CD14-positive monocyte (primary cell): Measurements from ENCODE around the gene ARMC9. TPM values are rescaled to one million over a fixed set of nuclear protein-coding genes. Genes with fewer than 3 reads are reported as not detected.

Experiments used
- DNase-seq, 3 donors: peaks; one replicate each; pipeline ENCODE4 v3.0.0-alpha.2; 2011 to 2022
- H2AFZ ChIP-seq: 2 replicates; pipeline ENCODE4 v1.6.0; 2012; ENCODE audit warnings: mild to moderate bottlenecking, low read depth, low read length, inconsistent platforms; ENCODE audit not compliant: insufficient read depth, poor library complexity, severe bottlenecking
- H3K27ac ChIP-seq, 2 donors: 1 replicate in 1 of 2; 2 replicates in 1 of 2; pipeline ENCODE4 v1.5.1; 2012 to 2013; ENCODE audit warnings: low read length in 2 of 2, control low read depth in 1 of 2, inconsistent platforms in 1 of 2, low read depth in 1 of 2, mild to moderate bottlenecking in 1 of 2
- H3K27me3 ChIP-seq, 2 donors: one replicate each; pipeline versions ENCODE4 v1.6.0 to v1.6.1; 2011 to 2013; ENCODE audit warnings: low read length in 2 of 2; ENCODE audit not compliant: control insufficient read depth in 2 of 2, insufficient read depth in 2 of 2
- H3K36me3 ChIP-seq, 2 donors: replicated peaks in 1 of 2; 1 replicate in 1 of 2; 2 replicates in 1 of 2; pipeline versions ENCODE4 v1.5.1 to v1.6.1; 2012 to 2013; ENCODE audit warnings: low read length in 2 of 2, control low read depth in 1 of 2, inconsistent platforms in 1 of 2, mild to moderate bottlenecking in 1 of 2; ENCODE audit not compliant: insufficient read depth in 2 of 2, control insufficient read depth in 1 of 2
- H3K4me1 ChIP-seq, 2 donors: 1 replicate in 1 of 2; 2 replicates in 1 of 2; pipeline versions ENCODE4 v1.5.1 to v1.6.1; 2012 to 2013; ENCODE audit warnings: low read length in 2 of 2, control low read depth in 1 of 2, inconsistent platforms in 1 of 2, mild to moderate bottlenecking in 1 of 2, moderate library complexity in 1 of 2; ENCODE audit not compliant: insufficient read depth in 2 of 2, control insufficient read depth in 1 of 2
- H3K4me2 ChIP-seq: replicated peaks from 2 replicates; pipeline ENCODE3; 2012; ENCODE audit warnings: low read length, moderate library complexity, mild to moderate bottlenecking; ENCODE audit not compliant: poor library complexity, severe bottlenecking; ENCODE audit errors: extremely low read depth
- H3K4me3 ChIP-seq, 3 experiments: fragments of 200-600 bp in 1 of 3; sonication (generic) in 1 of 3; replicated peaks in 1 of 3; 1 replicate in 2 of 3; 2 replicates in 1 of 3; pipeline ENCODE4 v1.5.1; 2011 to 2013; ENCODE audit warnings: low read length in 3 of 3, mild to moderate bottlenecking in 3 of 3, control low read depth in 2 of 3, low read depth in 2 of 3, inconsistent platforms in 1 of 3, moderate library complexity in 1 of 3
- H3K79me2 ChIP-seq: 2 replicates; pipeline ENCODE4 v1.6.0; 2012; ENCODE audit warnings: mild to moderate bottlenecking, control low read depth, inconsistent platforms, low read length, moderate library complexity; ENCODE audit not compliant: insufficient read depth
- H3K9ac ChIP-seq: 2 replicates; pipeline ENCODE4 v1.6.0; 2017; ENCODE audit warnings: low read length, mild to moderate bottlenecking; ENCODE audit not compliant: insufficient read depth, poor library complexity, severe bottlenecking
- H3K9me3 ChIP-seq, 2 donors: replicated peaks in 1 of 2; 1 replicate in 1 of 2; 2 replicates in 1 of 2; pipeline versions ENCODE4 v1.5.1 to v1.6.1; 2012 to 2013; ENCODE audit warnings: low read length in 2 of 2, control low read depth in 1 of 2; ENCODE audit not compliant: control insufficient read depth in 1 of 2, insufficient read depth in 1 of 2
- H4K20me1 ChIP-seq: 2 replicates; pipeline ENCODE4 v1.6.0; 2012; ENCODE audit warnings: mild to moderate bottlenecking, low read length, control low read depth, moderate library complexity; ENCODE audit not compliant: insufficient read depth
- H3K27ac Mint-ChIP-seq, 7 donors: one replicate each; pipeline ENCODE4 v1.8.0; 2020; ENCODE audit warnings: mild to moderate bottlenecking in 7 of 7, mixed read lengths in 7 of 7, moderate library complexity in 6 of 7, inconsistent platforms in 2 of 7
- H3K27me3 Mint-ChIP-seq, 3 donors: one replicate each; pipeline ENCODE4 v1.8.0; 2021 to 2022; ENCODE audit warnings: low read depth in 3 of 3, mild to moderate bottlenecking in 3 of 3, mixed read lengths in 3 of 3, moderate library complexity in 3 of 3, inconsistent platforms in 1 of 3
- H3K36me3 Mint-ChIP-seq, 2 donors: one replicate each; pipeline ENCODE4 v1.8.0; 2020; ENCODE audit warnings: mixed read lengths in 2 of 2, inconsistent platforms in 1 of 2, mild to moderate bottlenecking in 1 of 2
- H3K4me1 Mint-ChIP-seq: one replicate; pipeline ENCODE4 v1.8.0; 2020; ENCODE audit warnings: mild to moderate bottlenecking, mixed read lengths
- H3K4me3 Mint-ChIP-seq, 2 donors: one replicate each; pipeline ENCODE4 v1.8.0; 2020; ENCODE audit warnings: mild to moderate bottlenecking in 2 of 2, mixed read lengths in 2 of 2, moderate library complexity in 1 of 2
- H3K9me3 Mint-ChIP-seq, 7 donors: one replicate each; pipeline ENCODE4 v1.8.0; 2020 to 2022; ENCODE audit warnings: mixed read lengths in 7 of 7, mild to moderate bottlenecking in 6 of 7, moderate library complexity in 6 of 7, inconsistent platforms in 2 of 7
- CTCF ChIP-seq: fragments of 200-600 bp; IDR thresholded peaks from one replicate; pipeline ENCODE4 v1.8.0; 2022; ENCODE audit warnings: antibody characterized with exemption, mild to moderate bottlenecking
- WGBS: methylation state at CpG from one replicate; pipeline ENCODE4 v1.1.5; 2013; ENCODE audit warnings: missing lambda C conversion rate; ENCODE audit not compliant: insufficient coverage; 5-methylcytosine and 5-hydroxymethylcytosine counted together
- intact Hi-C, 2 donors: fragments of 100-400 bp; cut with micrococcal nuclease; formaldehyde crosslinking; loops; one replicate each; pipeline versions ENCODE4 v1.15.0 to v1.15.1; 2023
- polyA plus RNA-seq, 3 donors: library from polyadenylated mRNA; depleted of rRNA in 1 of 3; unstranded in 2 of 3; stranded (reverse) in 1 of 3; fragments of 300-500 nt in 2 of 3; fragments of >200 nt in 1 of 3; fragmentation: Illumina TruSeq in 2 of 3; gene quantifications; 1 replicate in 2 of 3; 2 replicates in 1 of 3; pipeline ENCODE4 v1.2.3, GENCODE V29; 2012 to 2021

ARMC9 gene
- polyA plus RNA-seq, 3 donors, result 0.07 to 0.27 TPM; not detected in 1

GRCh38 chr2:231204581-231204980 is 6.2 kb downstream of the ARMC9 start:
- no peaks in the 10 kb centered on the region for H3K36me3 ChIP-seq
- no peaks in the 10 kb centered on the region for H3K4me1 ChIP-seq
- H3K79me2 ChIP-seq, result no peaks in the 10 kb centered on the region
- H3K27ac Mint-ChIP-seq, result no peak overlapping the region
- no peak for TF ChIP-seq CTCF
- no peak overlapping the region for H3K4me3 Mint-ChIP-seq
- H3K9me3 Mint-ChIP-seq, result peaks cover 0 to 2% (median 0%) of the 10 kb centered on the region in 7 donors
- H3K4me3 ChIP-seq, result no peak overlapping the region
- DNase-seq, result no peak
- no peaks in the 10 kb centered on the region for H3K4me1 Mint-ChIP-seq
- H3K9me3 ChIP-seq, result no peaks in the 10 kb centered on the region
- no peak overlapping the region for H3K9ac ChIP-seq
- no peaks in the 10 kb centered on the region for H3K36me3 Mint-ChIP-seq
- H3K27me3 Mint-ChIP-seq, result peaks cover 11 to 14% (median 12%) of the 10 kb centered on the region in 3 donors
- intact Hi-C loops, result no loop called here
- no peaks in the 10 kb centered on the region for H3K27me3 ChIP-seq
- no peak overlapping the region for H3K4me2 ChIP-seq
- 88% methylated on average over 5 of the region's 5 CpGs for WGBS
- H2AFZ ChIP-seq, result no peak overlapping the region
- no peak overlapping the region for H3K27ac ChIP-seq
- no peaks in the 10 kb centered on the region for H4K20me1 ChIP-seq

GRCh38 chr2:231207734-231208133 is 9.3 kb downstream of the ARMC9 start:
- DNase-seq, result no peak
- no peaks in the 10 kb centered on the region for H3K36me3 Mint-ChIP-seq
- H3K27me3 ChIP-seq, result no peaks in the 10 kb centered on the region
- no peaks in the 10 kb centered on the region for H3K79me2 ChIP-seq
- no peak overlapping the region for H3K27ac Mint-ChIP-seq
- no peaks in the 10 kb centered on the region for H4K20me1 ChIP-seq
- no peaks in the 10 kb centered on the region for H3K4me1 Mint-ChIP-seq
- H3K27ac ChIP-seq, result no peak overlapping the region
- H2AFZ ChIP-seq, result no peak overlapping the region
- no peaks in the 10 kb centered on the region for H3K9me3 ChIP-seq
- intact Hi-C loops, result no loop called here
- H3K9ac ChIP-seq, result no peak overlapping the region
- no peak for TF ChIP-seq CTCF
- no peaks in the 10 kb centered on the region for H3K36me3 ChIP-seq
- no peaks in the 10 kb centered on the region for H3K4me1 ChIP-seq
- no peak overlapping the region for H3K4me3 Mint-ChIP-seq
- H3K4me2 ChIP-seq, result no peak overlapping the region
- 91% methylated on average over 2 of the region's 4 CpGs for WGBS
- H3K9me3 Mint-ChIP-seq, result peaks cover 0 to 2% (median 0%) of the 10 kb centered on the region in 7 donors
- H3K27me3 Mint-ChIP-seq, result peaks cover 0 to 3% (median 1%) of the 10 kb centered on the region in 3 donors
- H3K4me3 ChIP-seq, result no peak overlapping the region
